Caki2 (cell line): Measurements from ENCODE around the gene MED16. TPM values are rescaled to one million over a fixed set of nuclear protein-coding genes. Genes with fewer than 3 reads are reported as not detected.
"Not testable (repeated sequence)": the region's sequence is repeated elsewhere in the genome, so short reads cannot be mapped to it uniquely, and the experiment has no call there.

Experiments used
- DNase-seq: peaks from one replicate; pipeline ENCODE4 v3.0.0-alpha.2; 2015; ENCODE audit warnings: low read depth
- in situ Hi-C: cut with HindIII; loops from 2 replicates; pipeline ENCODE4 v1.10.0; 2016; ENCODE audit warnings: low sequenced_read_pairs, low pct_unique_long_range_greater_than_20kb, mixed read lengths
- total RNA-seq: library from RNA; depleted of rRNA; stranded (reverse); fragments of >200 nt; shearing (Covaris generic); gene quantifications from 2 replicates; pipeline ENCODE4 v1.2.3, GENCODE V29; 2014; ENCODE audit warnings: low replicate concordance

Gene MED16
- total RNA-seq, 1 experiment from 2014 or later: 17.3 TPM

DNA sequence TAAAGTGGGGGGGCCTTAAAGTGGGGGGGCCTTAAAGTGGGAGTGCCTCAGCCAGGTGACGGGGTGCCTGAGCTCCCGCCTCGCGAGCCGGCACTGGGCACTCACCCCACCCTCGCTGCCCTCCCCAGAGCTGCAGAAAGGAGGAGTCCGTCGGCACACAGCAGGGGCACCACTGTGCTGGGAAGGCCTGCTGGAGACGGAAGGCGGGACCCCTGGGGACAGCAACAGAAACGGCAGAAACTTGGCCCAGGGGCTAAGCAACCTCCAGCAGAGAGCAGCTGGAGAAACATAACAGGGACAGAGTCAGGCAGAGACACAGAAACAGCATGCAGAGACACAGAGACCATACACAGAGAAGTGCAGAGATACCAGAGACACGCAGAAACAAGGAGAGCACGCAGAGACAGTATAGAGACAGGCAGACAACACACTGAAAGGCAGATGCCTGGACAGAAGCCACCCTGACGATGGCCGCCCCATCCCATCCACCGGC, 25.6 kb downstream of the MED16 start:
- no peak for DNase-seq
- in situ Hi-C loops: no loop called here

DNA sequence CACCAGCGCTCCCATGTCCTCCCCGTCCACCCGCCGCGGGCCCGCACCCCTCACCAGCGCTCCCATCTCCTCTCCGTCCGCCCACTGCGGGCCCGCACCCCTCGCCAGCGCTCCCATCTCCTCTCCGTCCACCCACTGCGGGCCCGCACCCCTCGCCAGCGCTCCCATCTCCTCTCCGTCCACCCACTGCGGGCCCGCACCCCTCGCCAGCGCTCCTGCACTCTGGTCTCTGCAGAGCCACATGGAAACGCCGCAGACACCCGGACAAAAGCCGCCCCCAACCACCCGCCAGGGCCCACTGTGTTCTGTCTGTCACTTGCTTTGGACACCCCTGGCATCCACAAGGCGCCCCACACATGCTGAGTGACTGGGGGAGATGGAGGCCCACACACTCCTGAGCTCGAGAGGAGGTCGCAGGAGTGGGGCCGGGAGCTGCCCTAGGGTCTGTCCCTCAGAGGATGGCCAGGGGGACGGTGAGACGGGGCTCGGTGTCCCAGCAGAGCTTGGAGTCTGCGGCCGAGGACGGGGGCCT, 26.2 kb downstream of the MED16 start:
- in situ Hi-C loops: no loop called here
- DNase-seq: no peak

GRCh38 chr19:863315-863620, 29.7 kb downstream of the MED16 start:
- in situ Hi-C loops: no loop called here
- no peak for DNase-seq

DNA sequence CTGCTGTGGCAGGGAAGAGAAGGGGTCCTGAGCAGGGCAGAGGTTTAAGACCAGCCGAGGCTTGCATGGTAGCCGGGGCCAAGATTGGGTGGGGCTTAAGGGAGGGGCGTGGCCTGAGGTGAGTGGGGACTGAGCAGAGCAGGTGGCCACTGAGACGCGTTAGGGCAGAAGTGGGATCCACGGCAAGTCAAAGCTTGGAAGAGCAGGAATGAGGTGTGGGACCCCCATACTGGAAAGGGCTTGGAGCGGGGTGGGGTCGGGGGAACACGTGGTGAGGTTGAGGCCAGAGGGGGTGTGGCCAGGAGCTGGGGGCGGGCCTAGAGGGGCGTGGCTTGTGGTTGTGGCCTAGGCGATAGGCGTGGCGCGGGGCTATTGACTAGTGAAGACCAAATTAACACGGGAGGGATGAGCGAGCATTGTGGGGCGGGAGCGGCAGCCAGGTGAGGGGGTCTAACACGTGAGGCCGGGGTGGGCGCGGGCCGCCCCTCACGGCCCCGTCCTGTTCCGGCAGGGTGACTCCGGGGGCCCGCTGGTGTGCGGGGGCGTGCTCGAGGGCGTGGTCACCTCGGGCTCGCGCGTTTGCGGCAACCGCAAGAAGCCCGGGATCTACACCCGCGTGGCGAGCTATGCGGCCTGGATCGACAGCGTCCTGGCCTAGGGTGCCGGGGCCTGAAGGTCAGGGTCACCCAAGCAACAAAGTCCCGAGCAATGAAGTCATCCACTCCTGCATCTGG, 30.2 kb downstream of the MED16 start:
- in situ Hi-C loops: no loop called here
- no peak for DNase-seq

DNA sequence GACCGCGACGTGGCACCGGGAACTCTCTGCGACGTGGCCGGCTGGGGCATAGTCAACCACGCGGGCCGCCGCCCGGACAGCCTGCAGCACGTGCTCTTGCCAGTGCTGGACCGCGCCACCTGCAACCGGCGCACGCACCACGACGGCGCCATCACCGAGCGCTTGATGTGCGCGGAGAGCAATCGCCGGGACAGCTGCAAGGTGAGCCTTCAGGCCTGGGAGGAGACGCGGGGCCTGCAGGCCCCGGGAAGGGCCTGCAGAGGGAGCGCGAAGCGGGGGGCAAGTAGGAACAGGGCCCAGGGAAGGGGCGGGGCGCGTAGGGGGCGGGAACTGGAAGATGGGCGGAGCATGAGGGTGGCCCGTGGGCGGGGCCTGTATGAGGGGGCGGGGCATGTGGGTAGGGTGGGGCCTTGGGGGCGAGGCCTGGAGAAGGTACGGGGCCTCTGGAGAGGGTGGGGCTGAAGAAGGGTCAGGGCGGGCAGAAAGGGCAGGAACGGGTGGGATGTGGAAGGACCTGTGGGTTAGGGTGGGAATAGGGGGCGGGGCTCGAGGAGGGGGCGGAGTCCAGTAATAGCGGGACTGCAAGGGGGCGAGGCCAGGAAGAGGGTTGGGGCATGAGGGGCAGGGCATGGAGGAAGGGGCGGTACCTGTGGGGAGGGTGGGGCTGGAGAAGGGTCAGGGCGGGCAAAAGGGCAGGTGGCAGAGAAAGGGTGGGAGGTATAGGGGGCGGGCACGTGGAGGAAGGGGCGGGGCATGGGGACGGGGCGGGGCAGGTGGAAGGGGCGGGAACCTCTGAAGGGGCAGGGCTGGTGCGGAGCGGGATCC, 31.0 kb downstream of the MED16 start:
- peak; percentile 22 for DNase-seq
- in situ Hi-C loops: no loop called here

- DNase-seq: no peak
- in situ Hi-C loops: no loop called here
These were observed 31.7 kb downstream of the MED16 start for GRCh38 chr19:861141-861755.

DNA sequence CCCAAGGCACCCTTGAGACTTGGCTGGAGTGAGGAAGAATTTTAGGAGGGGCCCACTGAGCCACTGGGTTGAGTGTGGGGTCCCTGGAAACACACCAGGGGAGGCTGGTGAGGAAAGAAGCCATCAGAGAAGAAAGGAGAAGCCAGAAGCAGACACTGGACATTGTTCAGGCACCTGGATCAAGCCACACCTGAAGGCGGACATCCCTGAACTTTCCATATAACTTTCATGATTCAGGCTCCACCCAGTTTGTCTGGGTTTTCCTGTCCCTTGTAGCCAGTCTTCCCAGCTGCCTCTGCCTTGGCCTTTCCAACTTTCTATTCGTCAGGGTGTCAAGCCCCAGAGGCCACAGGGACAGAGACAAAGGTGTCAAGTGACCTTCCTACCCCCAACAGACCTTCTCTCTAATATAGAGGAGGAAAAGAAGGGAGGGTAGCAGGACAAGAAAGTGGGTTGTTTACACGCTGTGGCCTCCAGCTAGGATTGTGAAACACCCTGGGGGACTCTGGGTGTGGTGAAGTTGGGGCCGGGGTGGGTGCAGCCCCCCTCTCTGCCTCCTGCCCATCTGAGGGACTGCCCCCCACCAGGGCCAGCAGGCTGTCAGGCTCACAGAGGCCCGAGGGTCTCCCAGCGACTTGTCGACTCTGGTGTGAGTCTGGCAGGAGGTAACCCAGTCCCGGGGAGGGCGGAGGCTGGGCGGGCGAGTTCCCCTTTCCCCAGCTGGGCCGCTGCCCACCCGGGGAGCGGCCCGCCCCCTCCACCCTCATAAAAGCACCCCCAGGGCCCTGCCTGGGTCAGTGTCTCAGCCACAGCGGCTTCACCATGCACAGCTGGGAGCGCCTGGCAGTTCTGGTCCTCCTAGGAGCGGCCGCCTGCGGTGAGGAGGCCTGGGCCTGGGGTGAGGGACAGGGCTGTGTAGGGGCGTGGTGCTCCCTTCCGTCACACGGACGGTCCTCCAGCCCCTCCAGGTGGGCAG, 33.8 kb downstream of the MED16 start, which contains the start of gene CFD:
Gene CFD, plus strand, starts transcription at position 797 of the 976 bp plus-strand sequence. Its CDS starts 26 bp downstream, at position 823.
- in situ Hi-C loops: no loop called here
- DNase-seq: no peak

DNA sequence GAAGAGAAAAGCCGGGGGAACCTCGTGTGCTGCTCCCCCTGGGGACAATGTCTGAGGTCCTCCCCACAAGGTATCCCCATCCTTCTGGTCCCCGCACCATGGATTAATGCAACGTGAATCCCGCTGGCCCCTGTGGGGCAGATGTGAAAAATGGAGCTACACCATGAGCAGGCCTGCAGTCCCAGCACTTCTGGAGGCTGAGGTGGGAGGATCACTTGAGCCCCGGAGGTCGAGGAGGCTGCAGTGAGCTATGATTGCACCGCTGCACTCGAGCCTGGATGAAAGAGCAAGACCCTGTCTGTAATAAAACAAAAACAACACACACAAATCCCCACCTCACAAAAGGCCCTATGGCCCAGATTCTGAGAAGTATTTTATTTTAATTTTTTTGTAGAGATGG, 34.7 kb downstream of the MED16 start:
- no peak for DNase-seq
- in situ Hi-C loops: no loop called here

GRCh38 chr19:855566-856120, 37.3 kb downstream of the MED16 start:
- no peak for DNase-seq
- in situ Hi-C loops: no loop called here

DNA sequence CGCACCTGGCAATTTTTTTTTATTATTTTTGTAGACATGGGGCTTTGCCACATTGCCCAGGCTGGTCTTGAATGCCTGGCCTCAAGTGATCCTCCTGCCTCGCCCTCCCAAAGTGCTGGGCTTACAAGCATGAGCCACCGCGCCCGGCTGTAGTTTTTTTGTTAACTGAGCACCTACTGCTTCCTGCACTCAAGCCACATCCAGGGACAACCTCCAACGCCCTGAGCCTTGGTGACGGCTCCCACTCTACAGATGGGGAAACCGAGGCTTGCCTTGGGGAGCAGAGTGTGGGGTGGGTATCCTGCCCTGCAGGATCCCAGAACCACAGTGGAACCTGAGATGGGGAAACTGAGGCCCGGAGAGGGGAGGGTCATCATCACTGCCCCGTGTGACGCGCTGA, 37.8 kb downstream of the MED16 start:
- no peak for DNase-seq
- in situ Hi-C loops: no loop called here

DNA sequence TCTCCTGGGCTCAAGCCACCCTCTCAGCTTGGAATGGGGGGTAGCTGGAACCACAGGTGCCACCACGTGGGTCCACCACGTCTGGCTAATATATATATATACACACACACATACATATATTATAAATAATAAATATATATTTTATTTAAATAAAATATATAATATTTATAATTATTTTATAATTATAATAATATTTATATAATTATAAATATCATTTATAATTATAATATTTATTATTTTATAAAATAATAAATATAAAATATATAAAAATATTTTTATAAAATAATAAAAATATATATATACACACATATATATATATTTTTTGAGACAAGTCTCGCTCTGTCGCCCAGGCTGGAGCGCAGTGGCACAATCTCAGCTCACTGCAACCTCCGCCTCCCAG, 38.4 kb downstream of the MED16 start:
- in situ Hi-C loops: no loop called here
- DNase-seq: no peak

GRCh38 chr19:853614-854220, 39.3 kb downstream of the MED16 start:
- in situ Hi-C loops, DNase-seq: not testable (repeated sequence)

DNA sequence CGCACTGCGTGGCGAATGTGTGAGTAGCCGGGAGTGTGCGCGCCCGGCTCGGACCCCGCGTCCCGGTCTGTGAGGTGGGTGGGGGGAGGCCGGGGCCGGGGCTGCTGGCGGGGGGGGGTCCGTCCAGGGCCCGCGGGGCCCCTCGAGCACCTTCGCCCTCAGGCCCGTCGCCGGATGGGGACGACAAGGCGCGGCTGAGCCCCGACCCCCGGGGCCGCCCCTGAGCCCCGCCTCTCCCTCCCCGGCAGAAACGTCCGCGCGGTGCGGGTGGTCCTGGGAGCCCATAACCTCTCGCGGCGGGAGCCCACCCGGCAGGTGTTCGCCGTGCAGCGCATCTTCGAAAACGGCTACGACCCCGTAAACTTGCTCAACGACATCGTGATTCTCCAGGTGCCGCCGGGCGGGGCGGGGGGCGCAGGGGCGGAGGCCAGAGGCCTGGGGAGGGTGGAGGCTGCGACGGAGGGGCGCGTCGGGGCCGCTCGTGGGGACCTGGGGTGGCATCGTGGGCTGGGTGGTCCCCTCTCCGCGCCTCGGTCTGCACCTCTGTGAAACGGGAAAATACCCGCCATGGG, 39.9 kb downstream of the MED16 start:
- DNase-seq: no peak
- in situ Hi-C loops: no loop called here

DNA sequence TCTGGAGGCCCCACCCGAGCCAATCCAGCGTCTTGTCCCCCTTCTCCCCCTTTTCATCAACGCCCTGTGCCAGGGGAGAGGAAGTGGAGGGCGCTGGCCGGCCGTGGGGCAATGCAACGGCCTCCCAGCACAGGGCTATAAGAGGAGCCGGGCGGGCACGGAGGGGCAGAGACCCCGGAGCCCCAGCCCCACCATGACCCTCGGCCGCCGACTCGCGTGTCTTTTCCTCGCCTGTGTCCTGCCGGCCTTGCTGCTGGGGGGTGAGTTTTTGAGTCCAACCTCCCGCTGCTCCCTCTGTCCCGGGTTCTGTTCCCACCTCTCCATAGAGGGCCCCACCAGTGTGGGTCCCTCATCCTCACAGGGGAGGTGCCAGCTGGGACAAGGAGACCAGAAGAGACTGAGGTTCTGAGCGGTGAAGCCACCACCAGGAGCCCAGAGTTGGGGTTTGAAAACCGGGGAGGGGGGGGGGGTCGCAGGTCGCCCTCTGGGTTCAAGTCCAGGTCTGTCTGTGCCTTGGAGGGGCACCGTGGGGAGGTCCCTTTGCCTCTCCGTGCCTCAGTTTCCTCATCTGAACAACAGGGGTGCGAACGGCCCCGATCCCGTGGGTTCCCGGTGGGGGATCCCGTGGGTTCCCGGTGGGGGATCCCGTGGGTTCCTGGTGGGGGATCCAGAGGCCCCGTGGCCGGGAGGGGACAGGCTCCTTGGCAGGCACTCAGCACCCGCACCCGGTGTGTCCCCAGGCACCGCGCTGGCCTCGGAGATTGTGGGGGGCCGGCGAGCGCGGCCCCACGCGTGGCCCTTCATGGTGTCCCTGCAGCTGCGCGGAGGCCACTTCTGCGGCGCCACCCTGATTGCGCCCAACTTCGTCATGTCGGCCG, 40.6 kb downstream of the MED16 start, which contains the start of gene ELANE:
Gene ELANE, plus strand, starts transcription at position 168 of the 878 bp plus-strand sequence. Its CDS starts 26 bp downstream, at position 194.
- DNase-seq: no peak
- in situ Hi-C loops: no loop called here

- in situ Hi-C loops: no loop called here
- no peak for DNase-seq
These were observed 42.0 kb downstream of the MED16 start for GRCh38 chr19:850979-851335.
